Lung (tissue), 12 donors: Measurements from ENCODE around the gene IQSEC1. TPM values are rescaled to one million over a fixed set of nuclear protein-coding genes. Genes with fewer than 3 reads are reported as not detected.

Experiments used
- ATAC-seq: fragments of 200-7000 bp; cut with Tn5 transposase; one replicate; pipeline ENCODE4 v1.9.1; 2020; ENCODE audit warnings: moderate number of reproducible peaks; ENCODE audit not compliant: insufficient read depth, low FRiP score
- DNase-seq, 3 donors: peaks; one replicate each; pipeline ENCODE4 v3.0.0-alpha.2; 2013 to 2017
- H3K27ac ChIP-seq, 2 donors: one replicate each; pipeline ENCODE4 v1.5.1; 2013; ENCODE audit warnings: mild to moderate bottlenecking in 2 of 2, moderate library complexity in 2 of 2, control low read depth in 1 of 2, inconsistent platforms in 1 of 2, low read depth in 1 of 2, low read length in 1 of 2
- H3K27me3 ChIP-seq, 3 donors: one replicate each; pipeline ENCODE4 v1.5.1; 2013; ENCODE audit warnings: low read length in 2 of 3; ENCODE audit not compliant: control insufficient read depth in 3 of 3, insufficient read depth in 3 of 3
- H3K36me3 ChIP-seq, 4 donors: one replicate each; pipeline ENCODE4 v1.5.1; 2013; ENCODE audit warnings: low read length in 4 of 4, mild to moderate bottlenecking in 1 of 4, moderate library complexity in 1 of 4; ENCODE audit not compliant: control insufficient read depth in 4 of 4, insufficient read depth in 4 of 4
- H3K4me1 ChIP-seq, 5 donors: one replicate each; pipeline ENCODE4 v1.5.1; 2013; ENCODE audit warnings: low read length in 5 of 5, mild to moderate bottlenecking in 2 of 5, moderate library complexity in 1 of 5; ENCODE audit not compliant: control insufficient read depth in 5 of 5, insufficient read depth in 5 of 5
- H3K4me3 ChIP-seq: one replicate; pipeline ENCODE4 v1.5.1; 2013; ENCODE audit warnings: mild to moderate bottlenecking, control low read depth, moderate library complexity
- H3K9ac ChIP-seq, 2 donors: one replicate each; pipeline ENCODE4 v1.5.1; 2013; ENCODE audit warnings: low read length in 2 of 2, control low read depth in 1 of 2; ENCODE audit not compliant: insufficient read depth in 1 of 2
- H3K9me3 ChIP-seq, 4 donors: one replicate each; pipeline ENCODE4 v1.5.1; 2013; ENCODE audit warnings: low read length in 3 of 4, mild to moderate bottlenecking in 1 of 4, moderate library complexity in 1 of 4; ENCODE audit not compliant: control insufficient read depth in 4 of 4, insufficient read depth in 3 of 4
- CTCF ChIP-seq: IDR thresholded peaks from 2 replicates; pipeline ENCODE4 v1.5.1; 2012; ENCODE audit warnings: mild to moderate bottlenecking; ENCODE audit errors: control extremely low read depth, extremely low read depth
- WGBS, 2 donors: extraction: QIAGEN DNeasy Blood & Tissue Kit; methylation state at CpG; one replicate each; pipeline ENCODE4 v1.1.7; 2013; 5-methylcytosine and 5-hydroxymethylcytosine counted together
- polyA plus RNA-seq, 2 donors: library from polyadenylated mRNA; stranded (reverse); fragments of 200-250 nt; gene quantifications; one replicate each; pipeline ENCODE4 v1.2.1, GENCODE V29; 2013
- total RNA-seq, 2 donors: library from RNA; depleted of rRNA in 1 of 2; stranded (reverse); fragments of >200 nt in 1 of 2; gene quantifications; one replicate each; pipeline ENCODE4 v1.2.1, GENCODE V29; 2014 to 2021
- donor health status: control.
- donor health status: control.
- donor health status: Bipolar disorder and iron deficiency.
- donor health status: healthy.
- donor health status: DM: yes; HTN: yes; CAD: no.

The IQSEC1 gene
- total and polyA plus RNA-seq, 4 donors: 13.9 to 69.1 (median 31.1) TPM

- peak; percentile 81 for TF ChIP-seq CTCF
- DNase-seq: peak; percentile 75 to 88 (median 79)
- H3K4me1 ChIP-seq: peaks cover 0 to 8% (median 0%) of the 10 kb centered on the region in 5 donors
- peak overlapping the region; percentile 45 to 93 for H3K27ac ChIP-seq
- H3K9ac ChIP-seq: no peak overlapping the region
- no peaks in the 10 kb centered on the region for H3K36me3 ChIP-seq
- 1% methylated on average over 48 to 58 of the region's 58 CpGs for WGBS, 2 donors
- peak overlapping the region; percentile 89 for H3K4me3 ChIP-seq
- peaks cover 0 to 16% (median 14%) of the 10 kb centered on the region in 3 donors for H3K27me3 ChIP-seq
- H3K9me3 ChIP-seq: no peaks in the 10 kb centered on the region
- peak; percentile 90 for ATAC-seq
Measured at GRCh38 chr3:12994607-12995388, 78.4 kb downstream of the IQSEC1 start.

GRCh38 chr3:12994357-12994606, 78.9 kb downstream of the IQSEC1 start:
- H3K27me3 ChIP-seq: peaks cover 0 to 16% (median 14%) of the 10 kb centered on the region in 3 donors
- 1% methylated on average over 18 to 25 of the region's 25 CpGs for WGBS, 2 donors
- ATAC-seq (peak; percentile 32), DNase-seq (no peak)
- peaks cover 0 to 8% (median 0%) of the 10 kb centered on the region in 5 donors for H3K4me1 ChIP-seq
- peak overlapping the region; percentile 89 for H3K4me3 ChIP-seq
- H3K9ac ChIP-seq: no peak overlapping the region
- no peaks in the 10 kb centered on the region for H3K9me3 ChIP-seq
- peak overlapping the region; percentile 45 to 93 for H3K27ac ChIP-seq
- H3K36me3 ChIP-seq: no peaks in the 10 kb centered on the region
- TF ChIP-seq CTCF: no peak

- peak in 1 of 3 donors; percentile 34 for DNase-seq
- peak overlapping the region; percentile 89 to 93 for H3K27ac ChIP-seq
- H3K4me1 ChIP-seq: peaks cover 0 to 8% (median 0%) of the 10 kb centered on the region in 5 donors
- TF ChIP-seq CTCF: no peak
- 1% methylated on average over 59 to 114 of the region's 114 CpGs for WGBS, 2 donors
- H3K4me3 ChIP-seq: peak overlapping the region; percentile 89
- peaks cover 0 to 16% (median 14%) of the 10 kb centered on the region in 3 donors for H3K27me3 ChIP-seq
- H3K9me3 ChIP-seq: no peaks in the 10 kb centered on the region
- no peak overlapping the region for H3K9ac ChIP-seq
- peak; percentile 2 for ATAC-seq
- H3K36me3 ChIP-seq: no peaks in the 10 kb centered on the region
Measured at GRCh38 chr3:12993517-12994356, 79.5 kb downstream of the IQSEC1 start.
